GM21619 (cell line): ENCODE data around the gene OSBPL9.
"Not testable (repeated sequence)": the region's sequence is repeated elsewhere in the genome, so short reads cannot be mapped to it uniquely, and the experiment has no call there.

ENCODE experiments used
- ATAC-seq: cut with Tn5 transposase; IDR thresholded peaks from one replicate; pipeline ENCODE4 v1.9.1; 2021; ENCODE audit not compliant: unreplicated experiment

OSBPL9 gene

GRCh38 chr1:51605961-51606723 lies 10.8 kb upstream of the OSBPL9 start:
- ATAC-seq: no peak

- ATAC-seq: no peak
These were observed 9.2 kb upstream of the OSBPL9 start for GRCh38 chr1:51607681-51608095.

DNA sequence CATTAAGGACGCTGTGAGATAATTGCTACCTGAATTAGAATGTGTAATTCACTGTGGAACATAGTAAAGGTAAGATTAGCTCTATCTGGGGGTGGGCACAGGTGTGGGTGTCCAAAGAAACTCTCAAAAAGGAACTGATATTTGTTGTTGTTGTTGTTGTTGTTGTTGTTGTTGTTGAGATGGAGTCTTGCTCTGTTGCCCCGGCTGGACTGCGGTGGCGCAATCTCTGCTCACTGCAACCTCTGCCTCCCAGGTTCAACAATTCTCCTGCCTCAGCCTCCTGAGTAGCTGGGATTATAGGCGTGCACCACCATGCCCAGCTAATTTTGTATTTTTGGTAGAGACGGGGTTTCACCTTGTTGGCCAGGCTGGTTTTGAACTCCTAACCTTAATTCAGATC lies 6.8 kb upstream of the OSBPL9 start:
- ATAC-seq: not testable (repeated sequence)

DNA sequence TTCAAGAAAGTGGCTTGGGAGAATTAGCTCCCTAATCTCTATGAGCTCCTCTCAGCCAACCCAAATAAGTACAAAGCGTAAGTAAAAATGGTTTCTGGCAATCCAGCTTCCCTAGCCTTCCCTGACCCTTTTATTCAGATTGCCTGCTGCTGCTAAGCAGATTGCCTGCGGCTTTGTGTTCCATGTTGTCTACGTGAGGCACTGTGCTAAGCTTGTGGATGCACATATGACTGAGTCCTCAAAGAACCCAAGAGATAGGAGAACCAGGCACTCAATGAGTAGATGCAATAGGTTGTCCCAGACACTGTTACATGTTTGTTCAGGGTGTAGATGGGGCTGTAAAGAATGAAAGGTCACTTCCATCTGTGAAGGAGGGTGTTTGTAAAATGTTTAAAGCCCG lies 6.3 kb upstream of the OSBPL9 start:
- ATAC-seq: no peak

GRCh38 chr1:51612447-51612961 lies 4.4 kb upstream of the OSBPL9 start:
- ATAC-seq: no peak

DNA sequence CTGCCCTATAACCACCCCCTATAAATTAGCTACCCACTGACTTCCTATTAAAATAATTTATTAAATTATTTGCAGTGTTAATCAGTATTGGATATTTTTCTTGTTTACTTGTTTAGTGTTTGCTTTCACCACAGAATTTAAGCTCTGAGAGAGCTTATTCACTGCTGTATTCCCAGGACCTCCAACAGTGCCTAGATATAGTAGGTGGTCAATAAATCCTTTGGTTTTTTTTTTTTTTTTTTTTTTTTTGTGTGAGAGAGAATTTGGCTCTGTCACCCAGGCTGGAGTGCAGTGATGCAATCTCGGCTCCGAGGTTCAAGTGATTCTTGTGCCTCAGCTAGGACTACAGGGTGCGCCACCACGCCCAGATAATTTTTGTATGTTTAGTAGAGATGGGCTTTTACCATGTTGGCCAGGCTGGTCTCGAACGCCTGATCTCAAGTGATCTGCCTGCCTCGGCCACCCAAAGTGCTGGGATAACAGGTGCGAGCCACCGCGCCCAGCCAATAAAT lies 1.1 kb upstream of the OSBPL9 start:
- no peak for ATAC-seq

- no peak for ATAC-seq
These were observed 402 bp upstream of the OSBPL9 start for GRCh38 chr1:51616490-51616889.

DNA sequence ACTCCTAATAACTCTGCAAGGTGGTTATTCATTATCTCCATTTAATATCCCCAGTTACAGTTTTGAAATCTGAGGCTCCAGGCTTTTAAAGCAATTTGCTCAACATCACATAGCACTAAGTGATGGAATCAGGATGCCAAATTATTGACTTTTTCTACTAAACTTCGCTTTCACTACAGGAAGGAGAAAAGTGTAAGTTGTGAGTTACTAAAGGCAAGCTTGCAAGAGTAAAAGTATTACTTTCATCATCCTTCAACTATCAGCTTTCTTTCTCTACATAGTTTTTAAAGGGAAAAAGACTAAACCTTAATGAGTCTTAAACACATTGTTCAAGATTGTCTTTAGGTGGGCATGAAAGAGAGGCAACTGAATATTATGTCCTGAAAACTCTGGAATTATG lies 1.8 kb downstream of the OSBPL9 start:
- no peak for ATAC-seq

GRCh38 chr1:51620470-51620869 lies 3.6 kb downstream of the OSBPL9 start:
- ATAC-seq: no peak

GRCh38 chr1:51621161-51621560 lies 4.3 kb downstream of the OSBPL9 start:
- no peak for ATAC-seq

GRCh38 chr1:51621841-51622454 lies 5.1 kb downstream of the OSBPL9 start:
- no peak for ATAC-seq

DNA sequence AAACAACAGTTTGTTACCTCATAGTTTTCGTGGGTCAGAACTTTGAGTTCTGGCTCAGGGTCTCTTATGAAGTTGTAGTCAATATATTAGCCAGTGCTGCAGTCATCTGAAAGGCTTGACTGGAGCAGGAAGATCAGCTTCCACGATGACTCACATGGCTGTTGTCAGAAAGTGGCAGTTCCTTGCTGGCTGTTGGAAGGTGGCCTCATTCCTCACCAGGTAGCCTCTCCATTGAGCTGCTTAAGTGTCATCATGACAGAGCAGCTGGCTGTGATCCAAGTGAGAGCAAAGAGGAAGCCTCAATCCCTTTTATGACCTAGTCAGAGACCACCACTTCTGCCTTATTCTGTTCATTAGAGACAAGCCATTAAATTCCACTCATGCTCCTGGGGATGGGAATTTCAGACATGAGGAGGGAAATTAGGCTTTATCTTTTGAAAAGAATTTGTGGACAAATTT lies 5.6 kb downstream of the OSBPL9 start:
- ATAC-seq: no peak

GRCh38 chr1:51623025-51623424 lies 6.1 kb downstream of the OSBPL9 start:
- ATAC-seq: no peak

GRCh38 chr1:51623450-51623849 lies 6.6 kb downstream of the OSBPL9 start:
- ATAC-seq: no peak

DNA sequence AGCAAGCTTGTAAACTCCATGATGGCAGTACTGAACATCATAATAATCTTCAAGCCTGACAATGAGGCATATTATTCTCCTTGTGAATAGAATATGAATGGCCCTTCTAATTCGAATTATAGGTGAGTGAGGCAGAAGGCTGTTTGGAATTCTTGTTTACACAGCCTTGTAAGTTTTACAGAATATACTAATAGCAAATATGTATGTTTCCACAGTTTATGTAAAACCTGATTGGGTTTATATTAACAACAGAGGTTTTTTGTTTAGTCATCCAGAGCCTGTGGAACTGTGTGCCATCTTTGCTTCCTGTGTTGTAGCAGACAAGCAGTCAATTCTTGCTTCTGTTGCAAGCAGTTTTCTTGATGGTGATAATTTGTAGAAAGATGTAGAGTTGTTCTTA lies 8.0 kb downstream of the OSBPL9 start:
- no peak for ATAC-seq

DNA sequence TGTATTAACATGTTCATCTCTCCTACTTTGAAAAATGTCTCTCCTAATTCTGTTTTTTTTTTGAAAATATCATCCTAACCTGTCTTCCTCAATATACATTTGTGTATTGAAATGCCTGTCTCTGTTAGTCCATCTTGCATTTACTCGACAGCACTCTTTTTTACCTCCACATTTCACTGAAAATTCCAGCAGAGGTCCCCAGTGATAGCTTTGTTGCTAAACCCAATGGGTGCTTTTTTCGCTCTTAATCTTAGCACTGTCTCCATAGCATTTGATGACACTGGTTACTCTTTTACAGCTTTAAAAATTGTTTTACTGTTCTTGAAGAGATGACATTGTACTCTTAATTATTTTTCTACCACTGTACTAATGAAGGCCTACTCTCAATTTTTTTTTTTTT lies 10.8 kb downstream of the OSBPL9 start:
- no peak for ATAC-seq

- no peak for ATAC-seq
These were observed 12.1 kb downstream of the OSBPL9 start for GRCh38 chr1:51628715-51629590.

DNA sequence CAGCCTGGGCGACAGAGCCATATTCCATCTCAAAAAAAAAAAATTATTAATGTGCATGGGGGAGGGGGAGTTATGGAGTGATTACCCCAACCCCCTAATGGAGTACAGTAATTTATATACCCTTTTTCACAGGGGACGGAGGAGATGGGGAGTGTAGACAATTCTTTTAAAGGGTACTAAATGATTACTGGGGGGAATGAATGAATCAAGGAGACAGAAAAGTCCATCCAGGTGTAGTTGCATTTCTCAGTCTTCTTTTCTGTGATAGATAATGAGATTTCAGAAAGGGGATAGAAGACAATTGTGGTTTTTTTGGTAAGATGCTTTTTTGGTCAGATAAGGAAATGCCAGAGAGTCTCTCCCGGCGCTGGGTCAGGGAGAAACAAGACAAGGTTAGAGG lies 13.0 kb downstream of the OSBPL9 start:
- ATAC-seq: no peak

DNA sequence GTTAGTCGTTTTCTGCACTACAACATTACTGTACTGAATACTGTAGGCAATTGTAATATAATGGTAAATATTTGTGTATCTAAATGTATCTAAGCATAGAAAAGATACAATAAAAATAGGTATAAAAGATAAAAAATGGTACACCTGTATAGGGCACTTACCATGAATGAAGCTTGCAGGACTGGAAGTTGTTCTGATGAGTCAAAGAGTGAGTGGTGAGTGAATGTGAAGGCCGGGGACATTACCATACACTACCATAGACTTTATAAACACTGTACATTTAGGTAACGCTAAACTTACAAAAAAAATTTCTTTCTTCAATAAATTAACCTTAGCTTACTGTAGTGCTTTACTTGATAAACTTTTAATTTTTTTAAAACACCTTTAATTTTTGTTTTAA lies 13.5 kb downstream of the OSBPL9 start:
- no peak for ATAC-seq

GRCh38 chr1:51630922-51631321 lies 14.0 kb downstream of the OSBPL9 start:
- ATAC-seq: no peak

DNA sequence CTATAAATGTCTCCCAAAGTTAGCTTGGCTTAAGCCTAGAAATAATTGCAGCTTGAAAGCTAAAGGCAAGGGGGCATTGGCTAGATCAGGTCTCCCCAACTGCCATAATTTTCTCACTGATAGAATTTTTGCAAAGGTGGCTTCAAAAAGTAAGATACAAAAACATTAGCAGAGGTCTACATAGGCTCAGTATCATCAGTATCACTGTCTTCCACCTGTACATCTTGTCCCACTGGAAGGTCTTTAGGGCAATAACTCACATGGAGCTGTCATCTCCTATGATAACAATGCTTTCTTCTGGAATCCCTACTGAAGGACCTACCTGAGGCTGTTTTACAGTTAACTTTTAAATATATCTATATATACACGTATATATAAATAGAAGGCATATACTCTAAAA lies 14.9 kb downstream of the OSBPL9 start:
- no peak for ATAC-seq
